Inflammatory macrophage (primary cell): ENCODE measurements around the gene CLRN1.
A peak's percentile ranks its signal among the peaks of the same experiment; 100 is the strongest.

Experiments
- DNase-seq, 2 donors: peaks; one replicate each; pipeline ENCODE4 v3.0.0-alpha.2; 2020 to 2022

The CLRN1 gene

DNA sequence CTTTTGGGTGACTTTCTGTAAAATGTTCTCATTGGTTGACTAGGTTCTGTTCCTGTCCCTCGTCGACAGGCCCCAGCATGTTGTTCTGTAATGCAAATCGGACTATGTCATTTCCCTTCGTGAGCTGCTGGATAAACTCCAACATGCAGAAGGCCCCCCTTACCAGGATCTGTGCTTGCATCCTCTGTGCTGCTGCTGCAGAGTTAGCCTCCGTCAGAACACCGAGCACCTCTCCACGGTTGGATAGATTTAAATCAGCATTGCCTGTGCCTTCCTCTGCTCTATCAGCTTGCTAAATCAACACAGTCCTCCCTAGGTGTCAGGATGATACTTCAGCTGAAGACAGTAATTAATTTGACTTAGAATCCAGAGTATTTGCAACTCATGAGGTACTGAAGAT, 54.6 kb downstream of the CLRN1 start:
- DNase-seq = no peak

DNA sequence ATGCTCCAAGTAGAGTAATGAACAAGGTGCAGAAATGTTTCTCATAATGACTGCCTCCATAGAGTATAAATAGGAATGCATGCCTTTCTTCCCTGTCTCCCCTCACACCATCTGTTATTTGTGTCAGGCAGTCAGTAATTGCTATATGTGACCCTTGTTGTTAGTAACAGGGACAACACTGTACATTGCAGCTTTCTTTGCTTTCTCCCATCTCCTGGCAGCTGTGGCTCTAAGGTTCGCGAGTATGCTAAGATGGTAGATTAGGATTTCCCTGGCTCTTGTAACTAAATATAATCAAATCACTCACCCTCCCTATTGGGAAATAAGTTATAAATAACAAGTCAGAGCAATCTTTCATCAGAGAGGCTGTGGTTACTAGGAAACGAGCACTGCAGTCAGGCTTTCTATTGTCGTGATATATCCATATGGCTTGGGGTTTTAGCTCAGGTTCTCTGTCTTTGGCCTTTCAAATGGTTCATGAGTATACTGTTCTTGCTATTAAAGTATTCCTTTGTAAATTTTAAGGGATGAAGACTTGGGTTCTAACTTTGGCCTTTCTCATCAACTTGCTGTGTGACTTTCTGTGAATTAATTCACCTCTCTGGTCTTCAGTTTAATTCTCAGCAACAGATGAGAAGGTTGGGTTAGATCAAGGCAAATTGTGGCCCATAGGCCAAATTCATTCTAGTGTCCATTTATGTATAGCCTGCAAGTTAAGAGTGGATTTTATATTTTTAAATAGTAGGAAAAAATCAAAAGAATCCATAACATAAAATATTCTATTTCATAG, 59.2 kb downstream of the CLRN1 start:
- peak; percentile 33 for DNase-seq

DNA sequence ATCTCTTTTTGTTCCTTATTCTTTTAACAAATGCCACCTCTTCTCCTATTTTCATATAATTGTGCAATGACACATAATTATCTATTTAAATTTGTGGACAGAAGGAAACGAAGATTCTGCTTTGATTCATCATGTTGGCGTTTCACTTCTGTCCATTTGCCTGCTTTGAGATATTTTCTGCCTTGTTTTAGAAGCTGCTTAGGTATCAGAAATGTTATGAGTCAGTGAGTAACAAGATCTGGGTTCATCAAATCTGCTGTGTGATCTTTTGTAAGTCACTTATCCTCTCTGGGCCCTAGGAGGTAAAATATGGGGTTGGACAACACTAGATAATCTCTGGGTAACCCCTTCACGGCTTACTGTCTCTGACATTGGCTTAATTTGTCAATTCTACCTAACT, 60.0 kb downstream of the CLRN1 start:
- no peak for DNase-seq

DNA sequence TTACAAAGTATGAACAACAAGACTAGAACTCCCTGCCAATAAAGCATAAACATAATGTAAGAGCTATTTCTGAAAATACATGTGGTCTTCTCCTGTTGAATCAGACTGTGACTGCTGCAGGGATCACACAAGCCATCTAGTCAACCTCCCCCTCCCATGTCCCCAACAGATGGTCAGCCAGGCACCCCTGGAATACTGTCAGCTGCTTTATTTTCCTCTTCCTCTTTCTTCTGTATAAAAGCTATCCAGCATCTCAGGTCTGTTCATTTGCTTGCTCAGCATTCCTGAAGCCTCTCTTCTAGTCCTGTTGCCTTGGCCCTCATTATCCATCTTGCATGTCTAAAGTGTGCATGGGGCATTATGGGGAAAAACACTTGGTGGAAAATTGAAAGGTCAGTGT, 60.8 kb downstream of the CLRN1 start:
- DNase-seq = no peak

- DNase-seq = no peak
These were observed 66.1 kb downstream of the CLRN1 start for GRCh38 chr3:150906461-150906860.

DNA sequence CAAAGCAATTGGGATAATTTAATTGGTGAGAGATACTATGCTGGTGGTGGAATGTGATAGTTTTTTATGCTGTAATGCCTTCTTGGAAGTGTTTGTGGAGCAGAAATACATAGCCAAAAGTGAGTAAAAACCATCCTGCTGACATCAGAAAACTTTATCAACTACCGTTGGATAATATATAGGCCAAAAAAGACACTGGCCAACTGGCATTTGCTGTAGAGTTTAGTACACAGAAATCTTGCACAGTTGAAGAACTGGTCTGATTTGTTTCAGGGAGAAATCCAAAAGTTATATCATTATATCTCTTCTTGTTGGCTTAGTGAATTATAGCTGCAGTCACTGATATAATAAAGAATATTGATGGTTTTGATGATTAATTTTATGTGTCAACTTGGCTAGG, 66.8 kb downstream of the CLRN1 start:
- DNase-seq = no peak

DNA sequence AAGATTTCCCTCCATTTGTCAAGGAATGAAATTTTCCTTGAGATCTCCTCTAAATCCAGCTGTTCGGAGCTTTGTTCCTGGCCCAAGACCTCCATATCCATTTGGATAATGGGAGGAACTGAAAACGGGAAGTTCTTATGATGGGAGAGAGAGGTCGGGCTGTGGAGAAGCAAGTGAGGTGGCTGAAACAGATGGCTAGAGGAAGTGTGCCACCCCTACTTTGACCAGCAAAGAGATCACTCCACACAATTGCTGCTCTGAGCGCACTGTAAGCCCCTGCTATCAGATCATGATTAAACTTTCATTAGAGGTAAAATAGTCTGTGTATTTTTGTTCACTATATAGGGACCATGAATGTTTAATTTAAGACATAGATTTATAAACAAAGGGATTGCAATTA, 67.2 kb downstream of the CLRN1 start, which contains the start of gene MINDY4B:
TSS of gene MINDY4B (minus strand) at position 101 of the 400 bp plus-strand sequence. CDS start at position 101, 0 bp downstream.
- DNase-seq = no peak

DNA sequence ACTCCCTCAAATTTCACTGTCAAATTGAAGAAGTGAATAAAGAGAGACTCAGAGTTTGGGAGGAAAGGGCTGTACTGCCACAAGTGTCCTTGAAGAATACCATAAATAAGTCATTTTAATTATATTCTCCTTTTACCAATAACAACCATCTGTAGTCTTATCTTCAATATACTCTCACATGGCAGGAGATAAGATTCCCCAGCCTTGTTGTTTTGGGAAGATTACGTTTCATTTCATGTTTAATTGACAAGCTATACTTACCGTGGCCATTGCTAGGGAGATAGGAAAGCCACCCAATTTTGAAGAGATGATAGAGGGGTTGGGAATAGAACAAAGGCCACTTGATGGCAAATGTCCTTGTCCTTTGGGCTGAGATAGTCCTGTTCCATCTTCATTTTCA, 69.5 kb downstream of the CLRN1 start:
- no peak for DNase-seq

DNA sequence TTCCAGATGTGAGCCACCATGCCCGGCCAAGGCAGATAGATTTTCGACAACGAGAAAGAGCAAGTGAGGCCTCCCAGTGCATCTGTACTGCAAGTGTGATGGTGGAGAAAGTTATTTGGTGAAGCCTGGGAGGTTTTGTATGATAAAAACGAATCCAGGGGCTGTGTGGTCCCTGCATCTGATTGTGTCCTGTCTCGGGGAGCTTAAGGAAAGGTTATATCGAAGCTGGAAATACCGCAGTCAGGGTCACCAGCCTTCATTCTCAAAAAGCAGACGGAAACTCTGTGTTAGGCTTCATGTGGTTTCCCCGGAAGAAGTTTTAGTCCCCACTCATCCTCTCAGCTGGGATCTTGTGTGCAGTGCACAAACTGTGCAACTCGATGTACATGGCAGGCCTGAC, 70.7 kb downstream of the CLRN1 start:
- no peak for DNase-seq

GRCh38 chr3:150899141-150899540, 73.4 kb downstream of the CLRN1 start:
- DNase-seq = no peak

DNA sequence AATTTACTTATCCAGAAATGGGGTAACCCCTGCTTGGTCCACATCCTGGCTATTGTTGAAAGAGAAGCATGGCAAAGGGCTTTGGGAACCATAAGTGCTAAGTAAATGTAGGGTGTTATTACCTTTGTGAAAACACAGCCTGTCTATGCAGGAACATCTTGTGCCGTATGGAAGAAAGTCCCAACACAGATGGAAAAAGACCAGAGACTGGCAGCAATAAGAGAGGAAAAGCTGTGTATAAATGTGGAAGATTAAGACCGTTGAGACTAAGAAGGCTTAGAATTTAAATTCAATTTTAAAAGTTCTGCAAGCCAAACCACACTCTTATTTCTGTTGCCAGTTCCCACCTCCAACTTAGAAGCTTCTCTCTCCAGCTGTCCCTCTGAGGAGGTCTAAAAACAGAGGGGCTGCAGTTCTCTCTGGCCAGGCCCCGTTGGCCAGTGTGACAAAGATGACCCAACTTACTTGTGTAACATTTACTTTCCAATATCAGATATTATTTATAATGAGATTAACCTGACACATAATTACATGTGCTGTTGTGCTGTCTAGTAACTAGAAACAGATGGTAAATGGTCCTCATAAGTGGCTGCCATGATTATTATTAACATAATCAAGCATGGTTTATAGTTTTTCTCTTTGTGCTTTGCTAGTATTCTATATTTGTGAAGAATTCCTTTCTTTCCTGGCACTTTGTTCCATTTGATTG, 74.3 kb downstream of the CLRN1 start:
- no peak for DNase-seq

DNA sequence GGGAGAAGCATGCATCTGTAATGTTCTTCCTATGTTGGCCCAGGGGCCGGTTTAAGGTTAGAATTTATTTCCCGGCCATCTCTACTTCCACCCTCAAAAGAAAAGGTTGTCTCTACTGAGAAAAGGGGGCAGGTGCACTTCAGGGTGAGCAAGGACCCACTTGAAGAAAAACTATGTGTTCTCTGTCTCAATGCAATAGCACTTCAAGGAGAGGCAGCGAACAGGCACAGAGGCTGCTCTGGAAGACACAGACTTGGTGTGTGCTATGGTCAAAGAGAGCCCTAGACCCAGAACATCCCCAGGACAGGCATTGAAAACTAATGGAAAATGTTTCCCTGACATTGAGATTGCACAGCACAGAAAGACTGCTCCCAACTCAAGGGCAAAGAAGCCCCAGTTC, 74.9 kb downstream of the CLRN1 start:
- no peak for DNase-seq

GRCh38 chr3:150890831-150891230, 81.7 kb downstream of the CLRN1 start:
- DNase-seq = no peak

DNA sequence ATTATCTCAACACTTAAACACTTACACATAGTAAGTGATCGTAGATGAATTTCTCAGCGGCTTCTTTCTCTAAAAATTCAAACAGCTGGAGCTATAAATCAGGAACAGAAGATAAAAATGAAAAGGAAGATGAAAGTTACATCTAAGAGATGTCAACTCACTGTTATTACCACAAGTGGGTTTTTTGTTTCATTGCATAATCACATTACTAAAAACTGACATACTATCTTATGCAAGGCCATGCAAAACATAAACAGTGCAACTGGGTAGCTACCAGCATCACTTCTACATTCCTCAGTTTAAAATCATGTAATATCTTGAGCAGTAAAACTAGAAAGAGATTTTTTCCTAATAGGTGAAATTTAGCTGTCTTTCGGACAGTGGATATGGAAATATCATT, 82.2 kb downstream of the CLRN1 start:
- peak; percentile 62 to 92 for DNase-seq

- peak in 1 of 2 donors; percentile 42 for DNase-seq
These were observed 83.4 kb downstream of the CLRN1 start for GRCh38 chr3:150889106-150889505.

DNA sequence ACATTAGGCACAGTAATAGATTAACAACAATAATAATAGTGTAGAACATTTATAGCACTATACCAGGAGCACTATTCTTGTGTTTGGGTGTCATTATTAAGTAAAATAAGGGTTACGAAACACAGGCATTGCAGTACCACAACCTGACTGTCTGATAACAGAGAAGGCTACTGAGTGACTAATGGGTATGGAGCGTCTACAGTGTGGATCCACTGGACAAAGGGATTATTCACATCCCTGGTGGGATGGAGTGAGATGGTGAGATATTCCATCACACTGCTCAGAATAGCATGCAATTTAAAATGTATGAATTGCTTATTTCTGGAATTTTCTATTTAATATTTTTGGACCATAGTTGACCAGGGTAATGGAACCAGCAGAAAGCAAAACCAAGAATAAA, 85.5 kb downstream of the CLRN1 start:
- DNase-seq = no peak

- no peak for DNase-seq
These were observed 87.0 kb downstream of the CLRN1 start for GRCh38 chr3:150885535-150885934.

GRCh38 chr3:150878996-150879575, 93.4 kb downstream of the CLRN1 start:
- DNase-seq = no peak

DNA sequence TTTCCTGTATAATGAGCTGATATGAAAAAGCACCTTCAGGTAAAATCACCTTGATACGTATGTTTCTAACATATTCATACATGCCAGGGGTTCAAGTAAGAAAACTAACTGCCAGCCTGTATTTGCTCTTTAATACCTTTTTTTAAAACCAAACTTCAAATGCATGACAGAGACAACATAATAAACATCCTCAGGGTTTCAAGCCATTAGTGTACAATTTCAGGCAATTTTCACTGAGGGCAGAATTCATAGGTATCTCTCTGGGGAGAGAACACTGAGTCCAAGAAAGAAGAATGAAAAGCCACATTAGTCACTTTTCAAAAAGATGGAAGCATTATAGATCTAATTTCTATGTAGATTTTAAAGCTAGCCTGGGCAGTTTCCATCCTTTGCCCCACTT, 94.2 kb downstream of the CLRN1 start:
- DNase-seq = no peak

DNA sequence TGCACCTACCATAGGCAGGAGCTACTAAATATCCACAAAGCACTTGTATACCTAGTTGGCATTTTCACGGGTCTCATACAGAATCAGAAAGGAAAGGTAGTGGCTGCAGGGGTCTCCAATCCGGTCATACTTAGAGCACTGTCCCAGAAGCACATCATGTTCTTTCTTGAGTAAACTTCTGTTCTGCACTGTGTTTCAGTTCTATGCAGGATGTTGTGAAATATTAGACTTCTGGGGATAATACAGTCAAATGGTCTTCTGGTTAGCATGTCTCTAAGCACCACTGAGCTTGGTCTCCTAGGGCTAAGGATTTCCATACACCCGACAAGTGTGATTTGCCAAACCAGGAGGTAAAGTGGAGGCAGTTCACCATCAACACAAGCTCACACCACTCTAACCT, 95.2 kb downstream of the CLRN1 start:
- no peak for DNase-seq

GRCh38 chr3:150876611-150877265, 95.8 kb downstream of the CLRN1 start:
- DNase-seq = no peak
